Heart left ventricle (tissue), 16 donors: ENCODE measurements around the gene ABCA10. TPM values are rescaled to one million over a fixed set of nuclear protein-coding genes. Genes with fewer than 3 reads are reported as not detected.

ENCODE experiments used
- ATAC-seq, 4 donors: fragments of 200-7000 bp; cut with Tn5 transposase; one replicate each; pipeline ENCODE4 v1.9.1; 2020 to 2022; ENCODE audit warnings: moderate library complexity in 4 of 4, mild to moderate bottlenecking in 3 of 4, moderate number of reproducible peaks in 1 of 4
- DNase-seq, 5 donors: peaks; one replicate each; pipeline ENCODE4 v3.0.0-alpha.2; 2020
- H3K27ac ChIP-seq, 12 donors: fragments of 200-600 bp; sonication (generic) in 4 of 12; one replicate each; pipeline versions ENCODE4 v1.5.0 to v1.8.0; 2016 to 2022; ENCODE audit warnings: mild to moderate bottlenecking in 2 of 12
- H3K27me3 ChIP-seq, 9 donors: fragments of 200-600 bp; sonication (generic) in 2 of 9; one replicate each; pipeline versions ENCODE4 v1.5.1 to v1.8.0; 2016 to 2022; ENCODE audit warnings: mild to moderate bottlenecking in 3 of 9
- H3K36me3 ChIP-seq, 9 donors: fragments of 200-600 bp; sonication (generic) in 2 of 9; one replicate each; pipeline versions ENCODE4 v1.5.0 to v1.8.0; 2018 to 2022; ENCODE audit warnings: mild to moderate bottlenecking in 2 of 9
- H3K4me1 ChIP-seq, 12 donors: fragments of 200-600 bp; sonication (generic) in 4 of 12; one replicate each; pipeline versions ENCODE4 v1.5.0 to v1.8.0; 2016 to 2022; ENCODE audit warnings: mild to moderate bottlenecking in 3 of 12
- H3K4me3 ChIP-seq, 12 donors: fragments of 200-600 bp; sonication (generic) in 4 of 12; one replicate each; pipeline versions ENCODE4 v1.5.0 to v1.8.0; 2017 to 2022; ENCODE audit warnings: mild to moderate bottlenecking in 9 of 12, moderate library complexity in 4 of 12
- H3K9me3 ChIP-seq, 12 donors: fragments of 200-600 bp; sonication (generic) in 4 of 12; one replicate each; pipeline versions ENCODE4 v1.5.0 to v1.8.0; 2016 to 2022; ENCODE audit warnings: mild to moderate bottlenecking in 1 of 12
- POLR2A ChIP-seq, 2 donors: fragments of 450-650 bp; IDR thresholded peaks; one replicate each; pipeline ENCODE4 v1.6.1; 2017; ENCODE audit warnings: antibody characterized with exemption in 2 of 2, mild to moderate bottlenecking in 2 of 2, moderate library complexity in 2 of 2
- WGBS, 4 donors: extraction: QIAGEN DNeasy Blood & Tissue Kit in 2 of 4; methylation state at CpG; one replicate each; pipeline versions ENCODE4 v1.1.5 to v1.1.7; 2013 to 2018; 5-methylcytosine and 5-hydroxymethylcytosine counted together
- intact Hi-C, 10 donors: fragments of 100-400 bp; cut with DNase I; formaldehyde crosslinking; loops; one replicate each; pipeline versions ENCODE4 v1.11.1 to v1.14.2; 2022
- polyA plus RNA-seq, 2 donors: library from polyadenylated mRNA; stranded (reverse); fragments of 200-250 nt; gene quantifications; one replicate each; pipeline ENCODE4 v1.2.3, GENCODE V29; 2013
- total RNA-seq, 9 donors: library from RNA; depleted of rRNA in 2 of 9; stranded (reverse); fragments of >200 nt in 2 of 9; fragmentation: NEBNext Ultra II Directional in 3 of 9; extraction: Animal tissue kit (Norgen Biotek cat#: 25700) in 3 of 9; gene quantifications; one replicate each; pipeline versions ENCODE4 v1.1.0 to v1.2.4, GENCODE V29; 2016 to 2023
- TF ChIP-seq, protein P1 (sequence below), 12 donors: fragments of 200-600 bp; sonication (generic) in 4 of 12; IDR thresholded peaks; one replicate each; pipeline versions ENCODE4 v1.5.0 to v1.8.0; 2018 to 2022; ENCODE audit warnings: antibody characterized with exemption in 12 of 12, mild to moderate bottlenecking in 5 of 12
- donor health status: ischemic (EF 13 %, LVEDD 7.1; RV severe dilation, severe dysfunction).
- donor health status: healthy with polysubstance abuse.
- donor health status: DM: no; HTN: yes; CAD: no.
- donor health status: DM: no; HTN: no; CAD: no.
- donor health status: ischemic (EF 25% LVEDD 6.9; RV normal size, moderate dysfunction).
- donor health status: ischemic (EF 25% LVEDD 5.7; RV mildly dilated, moderate dysfunction).
- donor health status: healthy.
- donor health status: DM: yes; HTN: yes; CAD: no.
- donor health status: ischemic (EF 35%, LVEDD 5.7; RV mildly dilated, moderate dysfunction).
- donor health status: nonischemic (EF 11% LVEDD 7.7; RV severe dilation, severe dysfunction).
- donor health status: DM: yes; HTN: yes; CAD: no.
- donor health status: PGD.
- donor health status: ischemic (EF 29% LVEDD 5.4; RV normal size, mild dysfunction).
- donor health status: nonischemic (EF 23%, LVEDD 6.1; RV moderate dilation, normal function).

ABCA10 gene
- total and polyA plus RNA-seq, 11 donors: 0.58 to 13.8 (median 2.0) TPM

DNA sequence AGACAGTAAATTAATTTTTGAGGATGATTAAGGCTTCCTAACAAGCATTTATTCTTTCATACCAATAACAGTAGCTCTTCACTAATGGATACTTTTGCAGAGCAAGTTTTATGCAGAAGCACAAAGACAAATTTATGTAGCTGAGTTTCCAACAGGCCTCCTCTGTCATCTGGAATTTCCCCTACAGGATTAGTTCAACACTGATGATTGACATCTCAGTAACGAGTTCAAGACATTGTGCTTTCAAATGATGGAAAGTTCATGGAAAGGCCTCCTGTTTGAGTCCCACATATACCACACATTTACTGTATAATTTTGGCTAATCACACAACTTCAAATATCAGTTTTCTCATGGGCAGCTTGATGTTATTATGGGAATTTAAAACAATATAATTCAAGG lies 40.6 kb downstream of the ABCA10 start:
- ATAC-seq: no peak
- no peaks in the 10 kb centered on the region for H3K27me3 ChIP-seq
- no peak for TF ChIP-seq POLR2A (IDR thresholded peaks at IDR 0.05)
- TF ChIP-seq, protein P1, sequence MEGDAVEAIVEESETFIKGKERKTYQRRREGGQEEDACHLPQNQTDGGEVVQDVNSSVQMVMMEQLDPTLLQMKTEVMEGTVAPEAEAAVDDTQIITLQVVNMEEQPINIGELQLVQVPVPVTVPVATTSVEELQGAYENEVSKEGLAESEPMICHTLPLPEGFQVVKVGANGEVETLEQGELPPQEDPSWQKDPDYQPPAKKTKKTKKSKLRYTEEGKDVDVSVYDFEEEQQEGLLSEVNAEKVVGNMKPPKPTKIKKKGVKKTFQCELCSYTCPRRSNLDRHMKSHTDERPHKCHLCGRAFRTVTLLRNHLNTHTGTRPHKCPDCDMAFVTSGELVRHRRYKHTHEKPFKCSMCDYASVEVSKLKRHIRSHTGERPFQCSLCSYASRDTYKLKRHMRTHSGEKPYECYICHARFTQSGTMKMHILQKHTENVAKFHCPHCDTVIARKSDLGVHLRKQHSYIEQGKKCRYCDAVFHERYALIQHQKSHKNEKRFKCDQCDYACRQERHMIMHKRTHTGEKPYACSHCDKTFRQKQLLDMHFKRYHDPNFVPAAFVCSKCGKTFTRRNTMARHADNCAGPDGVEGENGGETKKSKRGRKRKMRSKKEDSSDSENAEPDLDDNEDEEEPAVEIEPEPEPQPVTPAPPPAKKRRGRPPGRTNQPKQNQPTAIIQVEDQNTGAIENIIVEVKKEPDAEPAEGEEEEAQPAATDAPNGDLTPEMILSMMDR (IDR thresholded peaks at IDR 0.05): no peak
- intact Hi-C loops: no loop called here
- no peak for DNase-seq
- no peak overlapping the region for H3K27ac ChIP-seq
- no peaks in the 10 kb centered on the region for H3K4me1 ChIP-seq
- H3K9me3 ChIP-seq: no peaks in the 10 kb centered on the region
- 55 to 58% (median 55%) methylated on average over 1 of the region's 1 CpG for WGBS, 4 donors
- peaks cover 0 to 40% (median 0%) of the 10 kb centered on the region in 9 donors for H3K36me3 ChIP-seq
- H3K4me3 ChIP-seq: no peak overlapping the region

DNA sequence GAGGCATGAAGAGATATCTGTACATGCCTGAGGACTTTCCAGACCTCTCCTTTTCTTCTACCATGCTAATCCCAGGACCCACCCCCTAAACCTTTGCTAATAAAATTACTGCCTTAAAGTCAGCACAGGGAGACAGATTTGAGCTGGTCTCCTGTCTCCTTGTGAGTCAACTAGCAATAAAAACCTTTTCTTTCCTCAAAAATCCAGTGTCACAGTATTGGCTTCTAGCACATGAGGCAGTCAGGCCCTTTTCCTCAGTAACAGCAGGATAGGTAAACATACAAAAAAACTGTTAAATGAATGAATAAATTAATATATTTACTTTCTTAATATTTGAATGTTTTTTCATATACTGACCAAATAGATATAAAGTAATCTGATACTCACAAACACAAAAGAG lies 41.3 kb downstream of the ABCA10 start:
- intact Hi-C loops: no loop called here
- Histone ChIP-seq H3K27me3 (no peaks in the 10 kb centered on the region), H3K4me1 (no peaks in the 10 kb centered on the region), H3K4me3 (no peak overlapping the region), H3K9me3 (no peaks in the 10 kb centered on the region), H3K36me3 (peaks cover 0 to 33% (median 0%) of the 10 kb centered on the region in 9 donors), H3K27ac (no peak overlapping the region)
- DNase-seq: no peak
- no peak for ATAC-seq
- TF ChIP-seq, protein P1 (IDR thresholded peaks at IDR 0.05): no peak
- TF ChIP-seq POLR2A (IDR thresholded peaks at IDR 0.05): no peak

DNA sequence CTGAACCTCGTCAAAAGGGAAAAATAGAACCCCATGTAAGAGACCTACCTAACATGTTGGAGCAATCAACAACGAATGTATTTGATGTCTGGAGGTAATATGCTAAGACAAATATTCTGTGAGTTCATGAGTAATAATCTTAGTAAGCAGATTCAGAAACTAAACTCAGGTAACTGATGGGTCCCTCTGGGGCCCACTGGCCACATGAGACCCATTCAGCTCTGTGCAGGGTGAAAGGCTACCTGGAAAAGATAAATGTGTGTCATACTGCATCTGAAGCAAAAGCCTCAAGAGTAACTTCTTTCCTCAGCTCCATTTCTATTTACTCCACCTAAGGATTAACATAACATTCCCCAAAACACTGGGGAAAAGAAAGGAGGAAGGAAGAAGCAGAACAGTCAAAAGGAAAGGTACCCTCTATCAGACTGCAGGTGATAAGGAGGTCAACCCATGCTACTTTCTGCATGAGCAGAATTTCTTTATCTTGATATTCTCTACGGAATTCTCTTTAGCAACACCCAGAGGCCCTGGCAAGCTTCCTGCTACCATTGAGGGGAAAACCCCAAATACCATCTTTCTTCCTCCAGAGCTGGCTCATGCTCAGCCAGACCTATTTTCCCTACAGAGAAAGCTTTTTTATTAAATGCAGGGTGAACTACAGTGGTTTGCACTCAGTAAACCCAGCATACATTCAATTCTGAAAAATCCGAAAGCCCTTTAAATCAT lies 49.2 kb downstream of the ABCA10 start:
- no peaks in the 10 kb centered on the region for H3K27me3 ChIP-seq
- H3K9me3 ChIP-seq: no peaks in the 10 kb centered on the region
- DNase-seq (no peak), ATAC-seq (no peak)
- H3K36me3 ChIP-seq: peaks cover 0 to 61% (median 0%) of the 10 kb centered on the region in 9 donors
- H3K4me1 ChIP-seq: peaks cover 0 to 25% (median 0%) of the 10 kb centered on the region in 12 donors
- TF ChIP-seq, protein P1 (IDR thresholded peaks at IDR 0.05): no peak
- TF ChIP-seq POLR2A (IDR thresholded peaks at IDR 0.05): no peak
- 71 to 73% (median 72%) methylated on average over 4 of the region's 4 CpGs for WGBS, 4 donors
- H3K27ac ChIP-seq: no peak overlapping the region
- intact Hi-C loops: no loop called here
- no peak overlapping the region for H3K4me3 ChIP-seq

DNA sequence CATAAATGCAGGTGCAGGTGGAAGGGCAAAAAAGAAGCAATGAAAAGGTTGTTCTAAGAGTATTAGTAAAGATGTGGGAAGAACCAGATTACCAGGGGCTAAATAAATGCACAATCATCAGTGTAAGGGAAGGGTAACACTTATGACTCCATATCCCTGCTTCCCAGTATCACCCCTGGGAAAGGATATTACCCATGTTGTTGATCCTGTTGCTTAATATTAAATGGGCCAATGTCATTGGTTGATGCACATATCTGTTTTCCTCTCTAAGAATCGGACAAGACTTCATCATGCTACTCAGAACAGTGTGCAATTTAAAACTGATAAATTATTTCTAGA lies 52.2 kb downstream of the ABCA10 start:
- ATAC-seq (no peak), DNase-seq (no peak)
- Histone ChIP-seq H3K36me3 (peaks cover 0 to 65% (median 0%) of the 10 kb centered on the region in 9 donors), H3K9me3 (no peaks in the 10 kb centered on the region), H3K27ac (peak overlapping the region in 1 of 12 donors; percentile 61), H3K27me3 (no peaks in the 10 kb centered on the region), H3K4me1 (peaks cover 0 to 32% (median 0%) of the 10 kb centered on the region in 12 donors), H3K4me3 (no peak overlapping the region)
- TF ChIP-seq POLR2A (IDR thresholded peaks at IDR 0.05): no peak
- TF ChIP-seq, protein P1 (IDR thresholded peaks at IDR 0.05): no peak
- WGBS, 4 donors: 83 to 93% (median 93%) methylated on average over 1 of the region's 1 CpG
- intact Hi-C loops: no loop called here
